Measurements from ENCODE around the gene DPYSL4. TPM values are rescaled to one million over a fixed set of nuclear protein-coding genes. Genes with fewer than 3 reads are reported as not detected.
"Not testable (repeated sequence)": the region's sequence is repeated elsewhere in the genome, so short reads cannot be mapped to it uniquely, and the experiment has no call there.

Gene DPYSL4
- polyA plus RNA-seq, 5 donors = 8.0 to 13.5 (median 12.4) TPM

- no peak for DNase-seq
Measured at GRCh38 chr10:132148261-132149251, 38.2 kb upstream of the DPYSL4 start.

- DNase-seq = no peak
Measured at GRCh38 chr10:132149271-132149670, 37.5 kb upstream of the DPYSL4 start.

DNA sequence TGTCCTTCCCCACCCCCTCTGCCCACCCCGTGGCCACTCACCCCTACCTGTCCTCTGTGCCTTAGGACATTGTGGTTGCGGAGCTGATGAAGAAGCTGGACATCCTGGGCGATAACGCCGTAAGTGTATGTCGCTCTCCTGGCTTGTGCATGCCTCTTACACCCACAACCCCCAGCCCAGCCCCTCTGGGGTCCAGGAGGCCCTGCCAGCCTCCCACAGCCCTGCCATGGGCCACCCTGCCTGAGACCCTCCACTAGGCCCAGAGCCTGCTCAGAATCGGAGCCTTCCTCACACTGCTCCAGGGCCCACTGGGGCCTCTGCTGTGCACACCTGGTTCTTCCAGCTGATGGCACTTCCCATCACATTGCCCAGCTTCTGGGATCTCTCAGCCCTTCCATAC lies 36.8 kb upstream of the DPYSL4 start:
- no peak for DNase-seq

GRCh38 chr10:132150777-132151176 lies 36.0 kb upstream of the DPYSL4 start:
- no peak for DNase-seq

DNA sequence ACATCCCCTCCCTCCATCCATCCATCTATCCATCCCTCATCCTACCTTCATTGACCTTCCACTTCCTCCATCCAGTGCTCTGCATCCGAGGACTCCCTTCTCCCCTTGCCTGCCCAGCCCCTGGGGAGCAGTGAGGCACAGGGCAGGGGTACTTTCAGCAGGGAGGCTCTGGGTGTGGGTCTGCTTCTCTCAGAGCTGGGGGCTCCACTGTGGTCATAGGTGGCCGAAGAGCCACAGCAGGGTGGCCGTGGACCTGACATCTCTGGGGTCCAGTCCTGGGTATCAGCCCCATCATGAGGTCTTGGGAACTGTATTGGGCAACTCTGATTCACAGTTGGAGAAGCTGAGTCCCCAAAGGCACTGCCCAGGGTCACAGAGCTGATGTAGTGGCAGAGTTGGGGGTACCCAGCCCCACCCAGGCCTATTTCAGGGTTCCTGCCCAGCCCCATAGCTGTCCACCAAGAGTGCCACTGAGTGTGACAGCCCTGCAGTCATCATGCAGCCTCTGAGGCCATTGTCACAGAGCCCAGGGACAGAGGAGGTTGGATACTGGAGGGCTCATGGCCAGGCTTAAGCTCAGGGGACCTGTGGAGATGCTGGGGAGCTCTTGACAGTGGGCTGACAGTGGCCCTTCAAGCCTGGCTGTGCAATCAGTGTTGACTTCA lies 35.3 kb upstream of the DPYSL4 start:
- no peak for DNase-seq

- DNase-seq = no peak
Measured at GRCh38 chr10:132151951-132152505, 34.7 kb upstream of the DPYSL4 start.

DNA sequence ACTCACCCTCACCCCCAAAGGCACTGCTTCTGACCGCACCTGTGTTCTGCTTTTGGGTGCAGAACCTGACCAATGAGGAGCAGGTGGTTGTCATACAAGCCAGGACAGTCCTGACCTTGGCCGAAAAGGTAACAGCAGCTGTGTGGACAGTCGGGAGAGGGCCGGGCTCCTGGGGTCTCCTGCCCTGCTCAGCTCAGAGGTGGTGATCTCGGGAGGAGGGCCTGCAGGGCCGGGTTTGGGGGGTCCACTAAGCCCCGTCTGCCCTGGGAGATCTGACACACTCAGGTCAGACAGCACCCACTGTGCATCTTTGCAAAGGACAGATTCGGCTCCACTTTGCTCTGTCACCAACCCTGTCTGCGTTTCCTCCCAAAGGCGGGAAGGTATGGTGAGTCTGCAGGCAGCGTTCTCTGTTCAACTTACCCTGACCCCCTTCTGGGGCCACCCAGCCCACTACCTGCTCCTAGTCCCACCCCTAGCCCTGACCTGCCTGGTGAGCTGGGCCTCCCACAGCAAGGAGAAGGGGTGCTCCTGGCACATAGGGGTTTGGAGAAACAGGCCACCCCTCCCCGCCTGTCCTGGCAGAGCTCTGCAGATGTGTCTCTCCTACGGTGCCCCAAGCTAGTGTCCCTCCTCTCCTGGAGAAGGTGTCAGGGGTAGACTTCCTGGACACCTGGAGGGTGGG lies 33.7 kb upstream of the DPYSL4 start:
- no peak for DNase-seq

DNA sequence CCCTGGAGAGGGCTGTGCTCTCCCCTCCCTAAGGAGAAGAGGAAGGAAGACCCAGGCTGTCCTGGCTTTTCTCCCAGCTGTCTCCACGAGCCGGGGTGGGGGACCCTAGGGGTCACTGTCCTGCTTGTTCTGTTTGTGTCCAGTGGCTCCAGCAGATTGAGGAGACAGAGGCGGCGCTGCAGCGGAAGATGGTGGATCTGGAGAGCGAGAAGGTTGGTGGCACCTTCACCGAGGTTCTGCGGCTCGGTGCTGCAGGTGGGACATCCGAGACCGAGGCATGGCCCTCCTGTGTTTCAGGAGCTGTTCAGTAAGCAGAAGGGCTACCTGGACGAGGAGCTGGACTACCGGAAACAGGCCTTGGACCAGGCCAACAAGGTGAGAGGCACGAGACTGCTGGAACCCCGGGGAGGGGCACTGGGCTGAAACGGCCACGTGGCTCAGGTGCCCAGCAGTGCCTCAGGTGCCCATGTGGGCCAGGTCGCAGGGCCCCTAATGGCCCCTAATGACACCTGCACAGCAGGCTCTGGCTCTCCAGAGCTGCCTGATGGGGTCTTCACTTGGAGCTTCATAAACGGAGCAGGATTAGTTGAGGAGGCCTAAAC lies 33.0 kb upstream of the DPYSL4 start:
- no peak for DNase-seq

- DNase-seq = no peak
Measured at GRCh38 chr10:132154440-132154839, 32.3 kb upstream of the DPYSL4 start.

GRCh38 chr10:132154931-132155330 lies 31.8 kb upstream of the DPYSL4 start:
- no peak for DNase-seq

DNA sequence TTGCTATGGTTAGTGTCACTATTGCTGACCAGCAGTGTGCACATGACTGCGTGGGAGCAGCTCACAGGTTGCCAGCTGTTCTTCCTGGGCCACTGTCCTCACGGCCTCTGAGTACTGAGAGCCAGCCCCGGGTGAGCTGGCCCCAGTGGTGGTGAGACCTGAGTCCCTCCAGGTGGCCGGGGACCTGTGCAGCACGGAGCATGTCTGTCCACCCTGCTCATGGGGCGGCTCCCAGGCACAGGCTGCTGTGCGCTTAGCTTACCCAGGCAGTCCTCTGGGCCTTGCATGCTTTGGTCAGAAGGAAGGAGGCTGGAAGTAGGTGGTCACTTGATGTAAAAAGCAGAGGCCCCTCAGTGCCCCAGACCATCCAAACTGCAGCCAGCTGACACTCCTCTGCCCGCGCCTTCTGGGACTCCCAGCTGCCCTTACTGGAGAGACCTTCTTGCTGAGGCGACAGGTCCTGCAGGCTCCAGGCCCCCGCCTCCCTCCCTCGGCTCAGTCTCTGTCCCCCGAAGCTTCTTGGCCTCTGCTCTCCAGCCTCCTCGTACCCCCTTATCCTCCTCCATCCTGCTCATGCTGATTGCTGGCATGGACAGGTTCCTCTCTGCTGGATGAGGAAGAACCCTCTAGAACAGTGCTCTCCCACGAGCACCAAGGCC lies 30.9 kb upstream of the DPYSL4 start:
- DNase-seq = no peak

DNA sequence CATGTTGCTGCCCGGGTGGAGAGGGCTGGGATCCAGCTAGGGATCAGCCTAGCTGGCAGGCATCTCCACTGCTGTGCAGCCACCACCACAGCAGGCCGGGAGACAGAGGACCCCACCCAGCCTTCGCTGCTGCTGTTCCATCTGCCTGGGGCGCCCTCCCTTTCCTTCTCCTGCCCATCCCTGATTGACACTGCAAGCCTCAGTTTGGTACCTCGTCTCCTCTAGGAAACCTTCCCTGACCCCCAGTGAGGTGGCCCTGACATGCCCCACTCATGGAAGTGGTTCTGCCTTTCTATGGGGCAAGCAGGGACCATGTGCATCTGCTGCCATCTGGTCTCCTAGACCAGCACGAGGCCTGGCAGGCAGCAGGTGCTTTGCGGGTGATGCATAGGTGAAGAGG lies 30.4 kb upstream of the DPYSL4 start:
- DNase-seq = no peak

- no peak for DNase-seq
Measured at GRCh38 chr10:132157101-132157500, 29.6 kb upstream of the DPYSL4 start.

- no peak for DNase-seq
Measured at GRCh38 chr10:132158122-132158741, 28.5 kb upstream of the DPYSL4 start.

- DNase-seq = no peak
Measured at GRCh38 chr10:132158823-132159222, 27.9 kb upstream of the DPYSL4 start.

DNA sequence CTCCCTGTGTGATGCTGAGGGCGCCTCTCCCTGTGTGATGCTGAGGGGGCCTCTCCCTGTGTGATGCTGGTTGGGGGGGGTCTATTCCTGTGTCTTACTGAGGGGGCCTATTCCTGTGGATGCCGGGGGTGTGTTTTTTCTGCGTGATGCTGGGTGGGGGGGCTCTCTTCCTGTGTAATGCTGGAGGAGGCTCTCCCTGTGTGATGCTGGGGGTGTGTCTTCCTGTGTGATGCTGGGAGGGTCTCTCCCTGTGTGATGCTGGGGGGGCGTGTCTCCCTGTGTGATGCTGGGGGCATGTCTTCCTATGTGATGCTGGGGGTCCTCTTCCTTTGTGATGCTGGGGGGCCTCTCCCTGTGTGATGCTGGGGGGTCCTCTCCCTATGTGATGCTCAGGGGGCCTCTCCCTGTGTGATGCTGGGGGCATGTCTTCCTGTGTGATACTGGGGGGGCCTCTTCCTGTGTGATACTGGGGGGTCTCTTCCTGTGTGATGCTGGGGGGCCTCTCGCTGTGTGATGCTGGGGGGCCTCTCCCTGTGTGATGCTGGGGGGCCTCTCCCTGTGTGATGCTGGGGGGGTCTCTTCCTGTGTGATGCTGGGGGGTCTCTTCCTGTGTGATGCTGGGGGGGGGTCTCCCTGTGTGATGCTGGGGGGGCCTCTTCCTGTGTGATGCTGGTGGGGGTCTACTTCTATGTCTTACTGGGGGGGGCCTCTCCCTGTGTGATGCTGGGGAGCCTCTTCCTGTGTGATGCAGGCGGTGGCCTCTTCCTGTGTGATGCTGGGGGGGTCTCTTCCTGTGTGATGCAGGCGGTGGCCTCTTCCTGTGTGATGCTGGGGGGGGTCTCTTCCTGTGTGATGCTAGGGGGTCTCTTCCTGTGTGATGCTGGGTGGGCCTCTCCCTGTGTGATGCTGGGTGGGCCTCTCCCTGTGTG lies 27.2 kb upstream of the DPYSL4 start:
- DNase-seq = not testable (repeated sequence)

GRCh38 chr10:132160231-132160630 lies 26.5 kb upstream of the DPYSL4 start:
- not testable (repeated sequence) for DNase-seq

GRCh38 chr10:132160834-132161622 lies 25.7 kb upstream of the DPYSL4 start:
- not testable (repeated sequence) for DNase-seq
